ENCODE measurements around the gene NFAM1.

- TF ChIP-seq ZNF48 (tag by site-specific recombination; IDR thresholded peaks at IDR 0.05) (no peak), ZNF391 (tag by site-specific recombination; IDR thresholded peaks at IDR 0.05; ENCODE audit: borderline replicate concordance, low read depth) (no peak), SP2 (tag by site-specific recombination; IDR thresholded peaks at IDR 0.05) (no peak)
- TF ChIP-seq, protein P1, sequence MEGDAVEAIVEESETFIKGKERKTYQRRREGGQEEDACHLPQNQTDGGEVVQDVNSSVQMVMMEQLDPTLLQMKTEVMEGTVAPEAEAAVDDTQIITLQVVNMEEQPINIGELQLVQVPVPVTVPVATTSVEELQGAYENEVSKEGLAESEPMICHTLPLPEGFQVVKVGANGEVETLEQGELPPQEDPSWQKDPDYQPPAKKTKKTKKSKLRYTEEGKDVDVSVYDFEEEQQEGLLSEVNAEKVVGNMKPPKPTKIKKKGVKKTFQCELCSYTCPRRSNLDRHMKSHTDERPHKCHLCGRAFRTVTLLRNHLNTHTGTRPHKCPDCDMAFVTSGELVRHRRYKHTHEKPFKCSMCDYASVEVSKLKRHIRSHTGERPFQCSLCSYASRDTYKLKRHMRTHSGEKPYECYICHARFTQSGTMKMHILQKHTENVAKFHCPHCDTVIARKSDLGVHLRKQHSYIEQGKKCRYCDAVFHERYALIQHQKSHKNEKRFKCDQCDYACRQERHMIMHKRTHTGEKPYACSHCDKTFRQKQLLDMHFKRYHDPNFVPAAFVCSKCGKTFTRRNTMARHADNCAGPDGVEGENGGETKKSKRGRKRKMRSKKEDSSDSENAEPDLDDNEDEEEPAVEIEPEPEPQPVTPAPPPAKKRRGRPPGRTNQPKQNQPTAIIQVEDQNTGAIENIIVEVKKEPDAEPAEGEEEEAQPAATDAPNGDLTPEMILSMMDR (tag by site-specific recombination; IDR thresholded peaks at IDR 0.05), result no peak
Observed at GRCh38 chr22:42346722-42347121, 85.5 kb downstream of the NFAM1 start.

Measured in HEK293 (cell line).